K562 (cell line): ENCODE measurements around the gene STXBP5L. TPM values are rescaled to one million over a fixed set of nuclear protein-coding genes. Genes with fewer than 3 reads are reported as not detected.

ENCODE experiments used
- ATAC-seq: fragments of 200-7000 bp; cut with Tn5 transposase; 3 replicates; pipeline ENCODE4 v1.9.1; 2020; ENCODE audit warnings: moderate library complexity
- BruUV-seq: library from RNA; stranded (reverse); fragments of 400-500 nt; replicated peaks from 2 replicates; lab custom pipeline; 2021; lab: Mats Ljungman, UMichigan
- CTCF ChIA-PET: fragments of 300-600 bp; formaldehyde crosslinking; extraction: SDS; loops from one replicate; lab custom pipeline; 2021; ENCODE audit warnings: low intra/inter-chr PET ratio; lab: Yijun Ruan, JAX
- POLR2A ChIA-PET: fragments of 300-600, 350-650 bp; sonication (Branson Sonifier 250); formaldehyde crosslinking; extraction: SDS; loops from one replicate; lab custom pipeline; 2021; ENCODE audit warnings: antibody characterized with exemption, inconsistent platforms; lab: Yijun Ruan, JAX
- DNase-seq, 4 experiments: peaks; one replicate each; pipeline versions ENCODE4 v3.0.0 to v3.0.0-alpha.2; 2011 to 2018; ENCODE audit warnings: low spot score in 3 of 4, mixed read lengths in 3 of 4; ENCODE audit errors: extremely low read depth in 1 of 4
- FAIRE-seq: peaks from 2 replicates; lab custom pipeline; 2011; peaks lifted over from hg19 to GRCh38; lab: Jason Lieb, UNC
- H2AFZ ChIP-seq: 2 replicates; pipeline ENCODE4 v1.6.0; 2011; ENCODE audit warnings: low read depth, low read length, control low read depth, inconsistent platforms
- H3K27ac ChIP-seq: fragments of 200-600 bp; 3 replicates; pipeline ENCODE4 v1.8.0; 2011; ENCODE audit warnings: low read depth, mild to moderate bottlenecking, control low read depth, inconsistent platforms, low read length, moderate library complexity, mixed read lengths; ENCODE audit errors: extremely low read depth
- H3K27me3 ChIP-seq, 2 experiments: fragments of 300-600 bp in 1 of 2; 2 replicates in 1 of 2; 3 replicates in 1 of 2; pipeline versions ENCODE4 v1.6.0 to v1.8.0; 2011; ENCODE audit warnings: inconsistent platforms in 2 of 2, low read length in 2 of 2, mild to moderate bottlenecking in 1 of 2, mixed read lengths in 1 of 2, moderate library complexity in 1 of 2; ENCODE audit not compliant: control insufficient read depth in 2 of 2, insufficient read depth in 2 of 2
- H3K36me3 ChIP-seq: fragments of 300-600 bp; 3 replicates; pipeline ENCODE4 v1.8.0; 2011; ENCODE audit warnings: mild to moderate bottlenecking, low read length, inconsistent platforms; ENCODE audit not compliant: control insufficient read depth, insufficient read depth
- H3K4me1 ChIP-seq, 2 experiments: fragments of 200-600 bp in 1 of 2; replicated peaks in 1 of 2; 2 replicates in 1 of 2; 3 replicates in 1 of 2; pipeline versions ENCODE4 v1.5.1 to v1.8.0; 2011; ENCODE audit warnings: inconsistent platforms in 2 of 2, low read length in 2 of 2, mild to moderate bottlenecking in 1 of 2, mixed read lengths in 1 of 2, moderate library complexity in 1 of 2; ENCODE audit not compliant: control insufficient read depth in 2 of 2, insufficient read depth in 2 of 2
- H3K4me2 ChIP-seq: 2 replicates; pipeline ENCODE4 v1.6.1; 2011; ENCODE audit warnings: low read length, control low read depth, inconsistent platforms, mixed read lengths; ENCODE audit not compliant: insufficient read depth
- H3K4me3 ChIP-seq: fragments of 200-600 bp; sonication (generic), shearing (Covaris generic); 2 replicates; pipeline ENCODE4 v1.5.1; 2016; ENCODE audit warnings: control low read depth, inconsistent platforms
- H3K79me2 ChIP-seq: fragments of 200-600 bp; 3 replicates; pipeline ENCODE4 v1.8.0; 2011; ENCODE audit warnings: low read length, inconsistent platforms; ENCODE audit not compliant: control insufficient read depth, insufficient read depth
- H3K9ac ChIP-seq, 2 experiments: 2 replicates each; pipeline versions ENCODE4 v1.6.0 to v1.6.1; 2011; ENCODE audit warnings: low read depth in 2 of 2, low read length in 2 of 2, control low read depth in 1 of 2, inconsistent platforms in 1 of 2, mild to moderate bottlenecking in 1 of 2, mixed read lengths in 1 of 2; ENCODE audit not compliant: insufficient read depth in 1 of 2
- H3K9me1 ChIP-seq: one replicate; pipeline ENCODE4 v1.6.0; 2011; ENCODE audit warnings: inconsistent platforms, mild to moderate bottlenecking, low read length, moderate library complexity; ENCODE audit not compliant: control insufficient read depth, insufficient read depth
- H3K9me3 ChIP-seq: replicated peaks from 2 replicates; pipeline ENCODE4 v1.5.1; 2011; ENCODE audit warnings: low read depth, low read length, inconsistent platforms; ENCODE audit not compliant: control insufficient read depth, insufficient read depth
- H4K20me1 ChIP-seq: replicated peaks from 2 replicates; pipeline ENCODE4 v1.6.1; 2011; ENCODE audit warnings: low read length, inconsistent platforms, mixed read lengths; ENCODE audit not compliant: control insufficient read depth, insufficient read depth
- CREB5 ChIP-seq: fragments of 250-450 bp; sonication (Bioruptor Pico); IDR thresholded peaks from 2 replicates; pipeline ENCODE4 v1.5.0; 2020; ENCODE audit warnings: mild to moderate bottlenecking
- GATAD2B ChIP-seq: fragments of 450-650 bp; IDR thresholded peaks from 2 replicates; pipeline ENCODE4 v1.6.1; 2017; ENCODE audit warnings: mild to moderate bottlenecking, borderline replicate concordance
- ILK ChIP-seq: fragments of 450-650 bp; IDR thresholded peaks from 2 replicates; pipeline ENCODE4 v1.6.1; 2016; ENCODE audit warnings: missing genetic modification characterization, low read depth, mild to moderate bottlenecking, missing compliant biosample characterization, moderate library complexity, borderline replicate concordance
- KLF10 ChIP-seq: fragments of 250-450 bp; sonication (Bioruptor Pico); IDR thresholded peaks from 2 replicates; pipeline ENCODE4 v1.6.1; 2021; ENCODE audit warnings: matching md5 sums
- MTA3 ChIP-seq: fragments of 450-650 bp; formaldehyde crosslinking; IDR thresholded peaks from 2 replicates; pipeline ENCODE4 v1.6.1; 2017; ENCODE audit warnings: mild to moderate bottlenecking, borderline replicate concordance
- RUNX1 ChIP-seq: sonication (generic); IDR thresholded peaks from 2 replicates; pipeline ENCODE4 v1.6.1; 2016; ENCODE audit warnings: antibody characterized with exemption, low read depth
- SIRT6 ChIP-seq: IDR thresholded peaks from one replicate; pipeline ENCODE4 v1.6.1; 2012; ENCODE audit warnings: low read depth, mild to moderate bottlenecking, control low read depth, inconsistent platforms, low read length, moderate library complexity
- SREBF1 ChIP-seq: fragments of 150-350 bp; IDR thresholded peaks from 2 replicates; pipeline ENCODE4 v1.6.1; 2014; ENCODE audit warnings: antibody characterized with exemption, low read depth, low read length, borderline replicate concordance
- TGIF2 ChIP-seq: sonication (generic); formaldehyde crosslinking; IDR thresholded peaks from 2 replicates; pipeline ENCODE4 v1.8.1; 2022; ENCODE audit warnings: mild to moderate bottlenecking, missing genetic modification reagents, moderate library complexity
- ZNF134 ChIP-seq: fragments of 250-450 bp; sonication (Bioruptor Pico); conservative IDR thresholded peaks from 2 replicates; pipeline ENCODE4 v1.4.0; 2020
- WGBS: fragments of 100-300 bp; shearing (Covaris generic); methylation state at CpG from one replicate; pipeline ENCODE4 v1.1.6; 2016; ENCODE audit warnings: low coverage, mixed read lengths; ENCODE audit not compliant: insufficient coverage; ENCODE audit errors: missing lambda C conversion rate; 5-methylcytosine and 5-hydroxymethylcytosine counted together
- in situ Hi-C: fragments of 300-500 bp; cut with MboI; formaldehyde crosslinking; loops from 4 replicates; pipeline ENCODE4 v1.15.0; 2018; ENCODE audit warnings: inconsistent platforms, mixed read lengths
- intact Hi-C: fragments of 100-400 bp; cut with micrococcal nuclease; formaldehyde crosslinking; loops from 2 replicates; pipeline ENCODE4 v1.14.2; 2022
- polyA plus RNA-seq, 8 experiments: library from polyadenylated mRNA; depleted of rRNA in 4 of 8; stranded (reverse) in 5 of 8; unstranded in 3 of 8; fragments of >200 nt; fragmentation: Nextera tagmentation in 2 of 8; fragmentation: Illumina TruSeq in 1 of 8; extraction: Ambion mirVana in 2 of 8; extraction: Trizol in 1 of 8; gene quantifications; 2 replicates each; pipeline versions ENCODE4 v1.2.1 to v1.2.3, GENCODE V29; 2011 to 2014; ENCODE audit warnings: inconsistent platforms in 1 of 8, missing spikeins in 1 of 8
- total RNA-seq, 7 experiments: library from RNA; depleted of rRNA in 6 of 7; stranded (reverse); fragments of >200 nt in 6 of 7; fragmentation: Illumina TruSeq in 2 of 7; extraction: Trizol in 2 of 7; gene quantifications; 2 replicates each; pipeline versions ENCODE4 v1.2.1 to v1.2.3, GENCODE V29; 2011 to 2021; ENCODE audit warnings: low replicate concordance in 1 of 7
- TF ChIP-seq, protein P1 (sequence below): fragments of 450-650 bp; IDR thresholded peaks from 2 replicates; pipeline ENCODE4 v1.6.1; 2016; ENCODE audit warnings: low read depth
- TF ChIP-seq, protein P2 (sequence below): fragments of 250-450 bp; sonication (Bioruptor Pico); IDR thresholded peaks from 2 replicates; pipeline ENCODE4 v1.5.0; 2021; ENCODE audit warnings: mild to moderate bottlenecking, borderline replicate concordance

Gene STXBP5L
- total and polyA plus RNA-seq, 9 of the 15 experiments (the other 6 are each of a cell fraction or from before 2014, with no cell fraction given): 0.03 to 0.04 (median 0.03) TPM; not detected in 6

- no peak overlapping the region for H3K9ac ChIP-seq
- FAIRE-seq: no peak
- no peaks in the 10 kb centered on the region for H3K9me3 ChIP-seq
- in situ Hi-C loops (no loop called here), intact Hi-C loops (no loop called here)
- no peaks in the 10 kb centered on the region for H3K79me2 ChIP-seq
- ChIA-PET CTCF (no interaction called here), POLR2A (no interaction called here)
- no peaks in the 10 kb centered on the region for H4K20me1 ChIP-seq
- H3K27ac ChIP-seq: no peak overlapping the region
- no peaks in the 10 kb centered on the region for H3K36me3 ChIP-seq
- H3K27me3 ChIP-seq: no peaks in the 10 kb centered on the region
- H3K4me3 ChIP-seq: no peak overlapping the region
- H3K9me1 ChIP-seq: no peaks in the 10 kb centered on the region
- no peak for DNase-seq
- WGBS: 0% methylated on average over 2 of the region's 2 CpGs
- H3K4me2 ChIP-seq: no peak overlapping the region
- no peak for ATAC-seq
- no peak overlapping the region for H2AFZ ChIP-seq
- BruUV-seq: no TSS peak
- H3K4me1 ChIP-seq: no peaks in the 10 kb centered on the region
- TF ChIP-seq SIRT6 (no peak), TGIF2 (CRISPR knock-in tag) (no peak), CREB5 (no peak), KLF10 (CRISPR knock-in tag) (no peak), ZNF134 (no peak), RUNX1 (no peak), GATAD2B (no peak), SREBF1 (no peak), ILK (tag) (no peak), MTA3 (no peak)
- TF ChIP-seq, protein P1, sequence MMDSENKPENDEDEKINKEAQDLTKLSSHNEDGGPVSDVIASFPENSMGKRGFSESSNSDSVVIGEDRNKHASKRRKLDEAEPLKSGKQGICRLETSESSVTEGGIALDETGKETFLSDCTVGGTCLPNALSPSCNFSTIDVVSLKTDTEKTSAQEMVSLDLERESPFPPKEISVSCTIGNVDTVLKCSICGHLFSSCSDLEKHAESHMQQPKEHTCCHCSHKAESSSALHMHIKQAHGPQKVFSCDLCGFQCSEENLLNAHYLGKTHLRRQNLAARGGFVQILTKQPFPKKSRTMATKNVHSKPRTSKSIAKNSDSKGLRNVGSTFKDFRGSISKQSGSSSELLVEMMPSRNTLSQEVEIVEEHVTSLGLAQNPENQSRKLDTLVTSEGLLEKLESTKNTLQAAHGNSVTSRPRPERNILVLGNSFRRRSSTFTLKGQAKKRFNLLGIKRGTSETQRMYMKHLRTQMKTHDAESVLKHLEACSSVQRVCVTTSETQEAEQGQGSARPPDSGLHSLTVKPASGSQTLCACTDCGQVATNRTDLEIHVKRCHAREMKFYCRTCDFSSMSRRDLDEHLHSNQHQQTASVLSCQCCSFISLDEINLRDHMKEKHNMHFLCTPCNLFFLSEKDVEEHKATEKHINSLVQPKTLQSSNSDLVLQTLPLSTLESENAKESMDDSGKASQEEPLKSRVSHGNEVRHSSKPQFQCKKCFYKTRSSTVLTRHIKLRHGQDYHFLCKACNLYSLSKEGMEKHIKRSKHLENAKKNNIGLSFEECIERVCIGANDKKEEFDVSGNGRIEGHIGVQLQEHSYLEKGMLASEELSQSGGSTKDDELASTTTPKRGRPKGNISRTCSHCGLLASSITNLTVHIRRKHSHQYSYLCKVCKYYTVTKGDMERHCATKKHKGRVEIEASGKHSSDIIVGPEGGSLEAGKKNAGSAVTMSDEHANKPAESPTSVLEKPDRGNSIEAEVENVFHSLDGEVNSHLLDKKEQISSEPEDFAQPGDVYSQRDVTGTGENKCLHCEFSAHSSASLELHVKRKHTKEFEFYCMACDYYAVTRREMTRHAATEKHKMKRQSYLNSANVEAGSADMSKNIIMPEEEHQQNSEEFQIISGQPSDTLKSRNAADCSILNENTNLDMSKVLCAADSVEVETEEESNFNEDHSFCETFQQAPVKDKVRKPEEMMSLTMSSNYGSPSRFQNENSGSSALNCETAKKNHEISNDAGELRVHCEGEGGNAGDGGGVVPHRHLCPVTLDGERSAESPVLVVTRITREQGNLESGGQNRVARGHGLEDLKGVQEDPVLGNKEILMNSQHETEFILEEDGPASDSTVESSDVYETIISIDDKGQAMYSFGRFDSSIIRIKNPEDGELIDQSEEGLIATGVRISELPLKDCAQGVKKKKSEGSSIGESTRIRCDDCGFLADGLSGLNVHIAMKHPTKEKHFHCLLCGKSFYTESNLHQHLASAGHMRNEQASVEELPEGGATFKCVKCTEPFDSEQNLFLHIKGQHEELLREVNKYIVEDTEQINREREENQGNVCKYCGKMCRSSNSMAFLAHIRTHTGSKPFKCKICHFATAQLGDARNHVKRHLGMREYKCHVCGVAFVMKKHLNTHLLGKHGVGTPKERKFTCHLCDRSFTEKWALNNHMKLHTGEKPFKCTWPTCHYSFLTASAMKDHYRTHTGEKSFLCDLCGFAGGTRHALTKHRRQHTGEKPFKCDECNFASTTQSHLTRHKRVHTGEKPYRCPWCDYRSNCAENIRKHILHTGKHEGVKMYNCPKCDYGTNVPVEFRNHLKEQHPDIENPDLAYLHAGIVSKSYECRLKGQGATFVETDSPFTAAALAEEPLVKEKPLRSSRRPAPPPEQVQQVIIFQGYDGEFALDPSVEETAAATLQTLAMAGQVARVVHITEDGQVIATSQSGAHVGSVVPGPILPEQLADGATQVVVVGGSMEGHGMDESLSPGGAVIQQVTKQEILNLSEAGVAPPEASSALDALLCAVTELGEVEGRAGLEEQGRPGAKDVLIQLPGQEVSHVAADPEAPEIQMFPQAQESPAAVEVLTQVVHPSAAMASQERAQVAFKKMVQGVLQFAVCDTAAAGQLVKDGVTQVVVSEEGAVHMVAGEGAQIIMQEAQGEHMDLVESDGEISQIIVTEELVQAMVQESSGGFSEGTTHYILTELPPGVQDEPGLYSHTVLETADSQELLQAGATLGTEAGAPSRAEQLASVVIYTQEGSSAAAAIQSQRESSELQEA: no peak
- TF ChIP-seq, protein P2, sequence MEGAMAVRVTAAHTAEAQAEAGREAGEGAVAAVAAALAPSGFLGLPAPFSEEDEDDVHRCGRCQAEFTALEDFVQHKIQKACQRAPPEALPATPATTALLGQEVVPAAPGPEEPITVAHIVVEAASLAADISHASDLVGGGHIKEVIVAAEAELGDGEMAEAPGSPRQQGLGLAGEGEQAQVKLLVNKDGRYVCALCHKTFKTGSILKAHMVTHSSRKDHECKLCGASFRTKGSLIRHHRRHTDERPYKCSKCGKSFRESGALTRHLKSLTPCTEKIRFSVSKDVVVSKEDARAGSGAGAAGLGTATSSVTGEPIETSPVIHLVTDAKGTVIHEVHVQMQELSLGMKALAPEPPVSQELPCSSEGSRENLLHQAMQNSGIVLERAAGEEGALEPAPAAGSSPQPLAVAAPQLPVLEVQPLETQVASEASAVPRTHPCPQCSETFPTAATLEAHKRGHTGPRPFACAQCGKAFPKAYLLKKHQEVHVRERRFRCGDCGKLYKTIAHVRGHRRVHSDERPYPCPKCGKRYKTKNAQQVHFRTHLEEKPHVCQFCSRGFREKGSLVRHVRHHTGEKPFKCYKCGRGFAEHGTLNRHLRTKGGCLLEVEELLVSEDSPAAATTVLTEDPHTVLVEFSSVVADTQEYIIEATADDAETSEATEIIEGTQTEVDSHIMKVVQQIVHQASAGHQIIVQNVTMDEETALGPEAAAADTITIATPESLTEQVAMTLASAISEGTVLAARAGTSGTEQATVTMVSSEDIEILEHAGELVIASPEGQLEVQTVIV (CRISPR knock-in tag): no peak
Observed at GRCh38 chr3:121126707-121127035, 218.7 kb downstream of the STXBP5L start.
